ENCODE measurements around the gene ZNF568.
A peak's percentile ranks its signal among the peaks of the same experiment; 100 is the strongest.

ZNF568 gene

DNA sequence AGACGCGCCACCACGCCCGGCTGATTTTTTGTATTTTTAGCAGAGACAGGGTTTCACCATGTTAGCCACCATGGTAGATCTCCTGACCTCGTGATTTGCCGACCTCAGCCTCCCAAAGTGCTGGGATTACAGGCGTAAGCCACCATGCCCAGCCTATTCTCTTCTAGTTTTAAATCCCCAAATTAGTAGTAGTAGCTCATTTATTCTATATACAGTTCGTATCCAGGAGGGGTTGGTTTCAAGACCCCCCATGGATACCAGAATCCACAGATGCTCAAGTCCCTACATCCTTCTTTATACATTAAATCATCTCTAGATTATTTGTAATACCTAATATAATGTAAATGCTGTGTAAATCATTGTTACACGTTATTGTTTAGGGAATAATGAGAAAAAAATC, 2.0 kb downstream of the ZNF568 start:
- ATAC-seq (ENCODE audit: insufficient read depth, low read depth) (no peak), DNase-seq (no peak)
- H3K27ac ChIP-seq (ENCODE audit: low read length), result no peak overlapping the region
- H3K4me1 ChIP-seq (ENCODE audit: insufficient read depth, low read length), result peaks cover 34% of the 10 kb centered on the region
- TF ChIP-seq EZH2 (IDR thresholded peaks at IDR 0.05; ENCODE audit: borderline replicate concordance, low read depth, low read length, severe bottlenecking), result no peak
- TF ChIP-seq, protein P1, sequence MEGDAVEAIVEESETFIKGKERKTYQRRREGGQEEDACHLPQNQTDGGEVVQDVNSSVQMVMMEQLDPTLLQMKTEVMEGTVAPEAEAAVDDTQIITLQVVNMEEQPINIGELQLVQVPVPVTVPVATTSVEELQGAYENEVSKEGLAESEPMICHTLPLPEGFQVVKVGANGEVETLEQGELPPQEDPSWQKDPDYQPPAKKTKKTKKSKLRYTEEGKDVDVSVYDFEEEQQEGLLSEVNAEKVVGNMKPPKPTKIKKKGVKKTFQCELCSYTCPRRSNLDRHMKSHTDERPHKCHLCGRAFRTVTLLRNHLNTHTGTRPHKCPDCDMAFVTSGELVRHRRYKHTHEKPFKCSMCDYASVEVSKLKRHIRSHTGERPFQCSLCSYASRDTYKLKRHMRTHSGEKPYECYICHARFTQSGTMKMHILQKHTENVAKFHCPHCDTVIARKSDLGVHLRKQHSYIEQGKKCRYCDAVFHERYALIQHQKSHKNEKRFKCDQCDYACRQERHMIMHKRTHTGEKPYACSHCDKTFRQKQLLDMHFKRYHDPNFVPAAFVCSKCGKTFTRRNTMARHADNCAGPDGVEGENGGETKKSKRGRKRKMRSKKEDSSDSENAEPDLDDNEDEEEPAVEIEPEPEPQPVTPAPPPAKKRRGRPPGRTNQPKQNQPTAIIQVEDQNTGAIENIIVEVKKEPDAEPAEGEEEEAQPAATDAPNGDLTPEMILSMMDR (IDR thresholded peaks at IDR 0.05; ENCODE audit: borderline replicate concordance, extremely low read depth, low read length, poor library complexity, severe bottlenecking), result no peak
- peaks cover 51% of the 10 kb centered on the region for H3K36me3 ChIP-seq (ENCODE audit: insufficient read depth, low read length)
- no peak overlapping the region for H3K9ac ChIP-seq (ENCODE audit: low read depth, low read length)
- no peaks in the 10 kb centered on the region for H3K27me3 ChIP-seq (ENCODE audit: insufficient read depth, low read length, poor library complexity)
- 0 out of 2 replicates have a peak overlapping the region, but pooled peaks have one; percentile 83 for H3K4me2 ChIP-seq (ENCODE audit: insufficient read depth, low read length)
- no peaks in the 10 kb centered on the region for H4K20me1 ChIP-seq (ENCODE audit: insufficient read depth, low read length)
- H3K4me3 ChIP-seq (ENCODE audit: low read depth in 1 of 2, low read length in 2 of 2), result no peak overlapping the region
- H3K79me2 ChIP-seq (ENCODE audit: insufficient read depth, low read length), result peaks cover 51% of the 10 kb centered on the region
- no peak overlapping the region for H2AFZ ChIP-seq (ENCODE audit: low read depth, low read length)
- peaks cover 8% of the 10 kb centered on the region for H3K9me3 ChIP-seq (ENCODE audit: insufficient read depth, low read length, severe bottlenecking)

DNA sequence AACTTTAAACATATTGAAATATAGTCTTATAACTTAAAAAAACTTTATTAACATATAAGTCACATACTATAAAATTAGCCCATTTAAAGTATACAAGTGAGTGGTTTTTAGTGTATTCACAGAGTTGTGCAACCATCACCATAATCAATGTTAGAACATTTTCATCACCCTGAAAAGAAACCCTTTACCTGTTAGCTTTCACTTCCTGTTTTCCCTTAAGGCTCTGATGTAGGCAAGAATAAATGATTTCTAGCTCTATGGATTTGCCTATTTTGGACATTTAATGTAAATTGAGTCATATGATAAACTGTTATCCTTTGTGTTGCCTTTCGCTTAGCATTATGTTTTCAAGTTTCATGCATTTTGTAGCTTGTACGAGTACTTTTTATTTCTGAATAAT, 15.6 kb downstream of the ZNF568 start:
- no peak for ATAC-seq (ENCODE audit: insufficient read depth, low read depth)
- no peak overlapping the region for H2AFZ ChIP-seq (ENCODE audit: low read depth, low read length)
- H3K27me3 ChIP-seq (ENCODE audit: insufficient read depth, low read length, poor library complexity), result no peaks in the 10 kb centered on the region
- no peaks in the 10 kb centered on the region for H3K9me3 ChIP-seq (ENCODE audit: insufficient read depth, low read length, severe bottlenecking)
- H3K9ac ChIP-seq (ENCODE audit: low read depth, low read length), result no peak overlapping the region
- no peak for DNase-seq
- H3K4me3 ChIP-seq (ENCODE audit: low read depth in 1 of 2, low read length in 2 of 2), result no peak overlapping the region
- no peaks in the 10 kb centered on the region for H4K20me1 ChIP-seq (ENCODE audit: insufficient read depth, low read length)
- H3K27ac ChIP-seq (ENCODE audit: low read length), result no peak overlapping the region
- 0 out of 2 replicates have a peak, but pooled peaks cover 2% of the 10 kb centered on the region for H3K79me2 ChIP-seq (ENCODE audit: insufficient read depth, low read length)
- H3K4me2 ChIP-seq (ENCODE audit: insufficient read depth, low read length), result no peak overlapping the region
- H3K36me3 ChIP-seq (ENCODE audit: insufficient read depth, low read length), result peaks cover 39% of the 10 kb centered on the region; the same call in 1 of the 2 replicates
- no peaks in the 10 kb centered on the region for H3K4me1 ChIP-seq (ENCODE audit: insufficient read depth, low read length)
- TF ChIP-seq, protein P1 (IDR thresholded peaks at IDR 0.05; ENCODE audit: borderline replicate concordance, extremely low read depth, low read length, poor library complexity, severe bottlenecking), result no peak

DNA sequence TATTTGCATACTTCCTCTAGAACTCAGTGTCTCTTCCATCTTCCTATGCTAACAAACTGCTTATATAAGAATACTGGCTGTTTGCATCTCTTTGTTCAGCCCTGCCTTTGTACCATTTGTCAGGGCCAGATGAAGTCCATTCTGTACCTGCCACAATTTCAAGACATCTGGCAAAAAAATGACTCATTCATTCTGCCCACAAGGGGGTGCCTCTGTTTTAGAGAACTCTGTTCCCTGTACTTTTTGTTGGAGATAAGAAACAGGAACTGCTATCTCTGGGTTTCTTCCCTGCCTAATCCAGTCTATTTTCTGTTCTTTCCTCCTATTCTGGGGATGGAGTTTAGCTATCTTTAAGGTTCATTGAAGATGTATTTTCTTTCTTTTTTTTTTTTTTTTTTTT, 23.0 kb downstream of the ZNF568 start:
- H3K36me3 ChIP-seq (ENCODE audit: insufficient read depth, low read length), result peaks cover 63% of the 10 kb centered on the region
- H2AFZ ChIP-seq (ENCODE audit: low read depth, low read length), result no peak overlapping the region
- no peak overlapping the region for H3K27ac ChIP-seq (ENCODE audit: low read length)
- H3K4me2 ChIP-seq (ENCODE audit: insufficient read depth, low read length), result no peak overlapping the region
- H3K9me3 ChIP-seq (ENCODE audit: insufficient read depth, low read length, severe bottlenecking), result no peaks in the 10 kb centered on the region
- no peak for DNase-seq
- 0 out of 2 replicates have a peak, but pooled peaks cover 2% of the 10 kb centered on the region for H3K79me2 ChIP-seq (ENCODE audit: insufficient read depth, low read length)
- no peaks in the 10 kb centered on the region for H3K27me3 ChIP-seq (ENCODE audit: insufficient read depth, low read length, poor library complexity)
- no peak for ATAC-seq (ENCODE audit: insufficient read depth, low read depth)
- H3K4me3 ChIP-seq (ENCODE audit: low read depth in 1 of 2, low read length in 2 of 2), result no peak overlapping the region
- H3K9ac ChIP-seq (ENCODE audit: low read depth, low read length), result no peak overlapping the region
- H3K4me1 ChIP-seq (ENCODE audit: insufficient read depth, low read length), result no peaks in the 10 kb centered on the region
- no peaks in the 10 kb centered on the region for H4K20me1 ChIP-seq (ENCODE audit: insufficient read depth, low read length)
- TF ChIP-seq, protein P1 (IDR thresholded peaks at IDR 0.05; ENCODE audit: borderline replicate concordance, extremely low read depth, low read length, poor library complexity, severe bottlenecking), result peak; percentile 44
- no peak for TF ChIP-seq EZH2 (IDR thresholded peaks at IDR 0.05; ENCODE audit: borderline replicate concordance, low read depth, low read length, severe bottlenecking)
